Nephron (organoid): ENCODE results near the gene NCAM2.

Experiments
- H3K27ac Mint-ChIP-seq, 3 experiments: 2 replicates each; pipeline ENCODE4 v1.8.0; 2020; ENCODE audit warnings: mixed read lengths in 3 of 3, mild to moderate bottlenecking in 2 of 3, moderate library complexity in 1 of 3
- H3K27me3 Mint-ChIP-seq: 2 replicates; pipeline ENCODE4 v1.8.0; 2021; ENCODE audit warnings: low read depth, mild to moderate bottlenecking, moderate library complexity, mixed read lengths
- H3K36me3 Mint-ChIP-seq: 2 replicates; pipeline ENCODE4 v1.8.0; 2020; ENCODE audit warnings: low read depth, mixed read lengths
- H3K4me1 Mint-ChIP-seq: 2 replicates; pipeline ENCODE4 v1.8.0; 2020; ENCODE audit warnings: mixed read lengths
- H3K4me3 Mint-ChIP-seq, 3 experiments: 2 replicates each; pipeline ENCODE4 v1.8.0; 2020; ENCODE audit warnings: mild to moderate bottlenecking in 3 of 3, mixed read lengths in 3 of 3, moderate library complexity in 2 of 3
- H3K9me3 Mint-ChIP-seq: 2 replicates; pipeline ENCODE4 v1.8.0; 2020; ENCODE audit warnings: mixed read lengths
- CTCF ChIP-seq, 3 experiments: fragments of 200-600 bp; sonication (generic); IDR thresholded peaks; one replicate each; pipeline ENCODE4 v1.5.0; 2021; ENCODE audit warnings: antibody characterized with exemption in 3 of 3; ENCODE audit not compliant: unreplicated experiment in 3 of 3

Gene NCAM2

GRCh38 chr21:21084179-21084578, 86.0 kb downstream of the NCAM2 start:
- no peak overlapping the region for H3K27ac Mint-ChIP-seq
- no peak overlapping the region for H3K4me3 Mint-ChIP-seq
- H3K27me3 Mint-ChIP-seq: no peaks in the 10 kb centered on the region
- no peaks in the 10 kb centered on the region for H3K4me1 Mint-ChIP-seq
- no peaks in the 10 kb centered on the region for H3K9me3 Mint-ChIP-seq
- H3K36me3 Mint-ChIP-seq: no peaks in the 10 kb centered on the region
- no peak for TF ChIP-seq CTCF (IDR thresholded peaks at IDR 0.05; ENCODE audit: unreplicated experiment in 3 of 3)

- H3K4me1 Mint-ChIP-seq: no peaks in the 10 kb centered on the region
- no peaks in the 10 kb centered on the region for H3K36me3 Mint-ChIP-seq
- H3K9me3 Mint-ChIP-seq: no peaks in the 10 kb centered on the region
- no peaks in the 10 kb centered on the region for H3K27me3 Mint-ChIP-seq
- no peak for TF ChIP-seq CTCF (IDR thresholded peaks at IDR 0.05; ENCODE audit: unreplicated experiment in 3 of 3)
- no peak overlapping the region for H3K27ac Mint-ChIP-seq
- no peak overlapping the region for H3K4me3 Mint-ChIP-seq
Observed at GRCh38 chr21:21085206-21085605, 87.0 kb downstream of the NCAM2 start.

GRCh38 chr21:21096956-21097355, 98.7 kb downstream of the NCAM2 start:
- no peak for TF ChIP-seq CTCF (IDR thresholded peaks at IDR 0.05; ENCODE audit: unreplicated experiment in 3 of 3)
- no peaks in the 10 kb centered on the region for H3K4me1 Mint-ChIP-seq
- H3K36me3 Mint-ChIP-seq: no peaks in the 10 kb centered on the region
- H3K27ac Mint-ChIP-seq: no peak overlapping the region
- no peak overlapping the region for H3K4me3 Mint-ChIP-seq
- H3K9me3 Mint-ChIP-seq: no peaks in the 10 kb centered on the region
- no peaks in the 10 kb centered on the region for H3K27me3 Mint-ChIP-seq

GRCh38 chr21:21097466-21097865, 99.3 kb downstream of the NCAM2 start:
- H3K27me3 Mint-ChIP-seq: no peaks in the 10 kb centered on the region
- H3K36me3 Mint-ChIP-seq: no peaks in the 10 kb centered on the region

GRCh38 chr21:21101911-21102310, 103.7 kb downstream of the NCAM2 start:
- Mint-ChIP-seq H3K27me3 (no peaks in the 10 kb centered on the region), H3K36me3 (no peaks in the 10 kb centered on the region), H3K4me1 (no peaks in the 10 kb centered on the region), H3K27ac (no peak overlapping the region), H3K4me3 (no peak overlapping the region), H3K9me3 (no peaks in the 10 kb centered on the region)
- peak; percentile 18 to 31 (median 19) for TF ChIP-seq CTCF (IDR thresholded peaks at IDR 0.05; ENCODE audit: unreplicated experiment in 3 of 3)

More at GRCh38 chr21:21097466-21097865, 99.3 kb downstream of the NCAM2 start:
- Mint-ChIP-seq H3K4me1 (no peaks in the 10 kb centered on the region), H3K9me3 (no peaks in the 10 kb centered on the region), H3K27ac (no peak overlapping the region), H3K4me3 (no peak overlapping the region)
- no peak for TF ChIP-seq CTCF (IDR thresholded peaks at IDR 0.05; ENCODE audit: unreplicated experiment in 3 of 3)

- no peak for TF ChIP-seq CTCF (IDR thresholded peaks at IDR 0.05; ENCODE audit: unreplicated experiment in 3 of 3)
- Mint-ChIP-seq H3K27me3 (no peaks in the 10 kb centered on the region), H3K4me3 (no peak overlapping the region), H3K4me1 (no peaks in the 10 kb centered on the region), H3K9me3 (no peaks in the 10 kb centered on the region), H3K27ac (no peak overlapping the region), H3K36me3 (no peaks in the 10 kb centered on the region)
Observed at GRCh38 chr21:21102896-21103295, 104.7 kb downstream of the NCAM2 start.
